CD4-positive, alpha-beta T cell treated with Interleukin-4 for 4 hours (primary cell): ENCODE measurements around the gene RETSAT.

Experiments used
- DNase-seq: peaks from one replicate; pipeline ENCODE4 v3.0.0-alpha.2; 2020

RETSAT gene

GRCh38 chr2:85303780-85304531 lies 50.4 kb downstream of the RETSAT start:
- DNase-seq: no peak

- no peak for DNase-seq
Measured at GRCh38 chr2:85302121-85302520, 52.2 kb downstream of the RETSAT start.
